AG04450 (cell line): ENCODE measurements around the gene RETREG1. TPM values are rescaled to one million over a fixed set of nuclear protein-coding genes. Genes with fewer than 3 reads are reported as not detected.

Source experiments
- CTCF ChIA-PET: fragments of 300-600, 350-600 bp; formaldehyde crosslinking; extraction: SDS; loops from one replicate; lab custom pipeline; 2022; ENCODE audit warnings: antibody characterized with exemption, inconsistent platforms; lab: Charles Lee
- POLR2A ChIA-PET: fragments of 350-600 bp; formaldehyde crosslinking; extraction: SDS; loops from one replicate; lab custom pipeline; 2021; ENCODE audit warnings: antibody characterized with exemption, inconsistent platforms; lab: Yijun Ruan, JAX
- DNase-seq: peaks from one replicate; pipeline ENCODE4 v3.0.0-alpha.2; 2011; ENCODE audit warnings: low read depth, low spot score
- H3K27ac ChIP-seq: one replicate; pipeline ENCODE4 v1.5.1; 2012; ENCODE audit warnings: low read depth, low read length, control low read depth
- H3K27me3 ChIP-seq: one replicate; pipeline ENCODE4 v1.6.0; 2012; ENCODE audit warnings: low read length; ENCODE audit not compliant: control insufficient read depth, insufficient read depth
- H3K4me3 ChIP-seq: 2 replicates; pipeline ENCODE4 v1.5.1; 2011; ENCODE audit warnings: mild to moderate bottlenecking, low read depth, low read length, control low read depth
- H3K9me3 ChIP-seq: 2 replicates; pipeline ENCODE4 v1.5.1; 2012; ENCODE audit warnings: low read length; ENCODE audit not compliant: control insufficient read depth, insufficient read depth
- polyA plus RNA-seq: library from polyadenylated mRNA; depleted of rRNA; stranded (reverse); fragments of >200 nt; gene quantifications from 2 replicates; pipeline ENCODE4 v1.2.3, GENCODE V29; 2011
- TF ChIP-seq, protein P1 (sequence below): IDR thresholded peaks from 2 replicates; pipeline ENCODE4 v1.5.1; 2011; ENCODE audit warnings: low read depth, low read length, control low read depth, inconsistent platforms

The RETREG1 gene
- polyA plus RNA-seq, 1 experiment: 0.14 TPM

DNA sequence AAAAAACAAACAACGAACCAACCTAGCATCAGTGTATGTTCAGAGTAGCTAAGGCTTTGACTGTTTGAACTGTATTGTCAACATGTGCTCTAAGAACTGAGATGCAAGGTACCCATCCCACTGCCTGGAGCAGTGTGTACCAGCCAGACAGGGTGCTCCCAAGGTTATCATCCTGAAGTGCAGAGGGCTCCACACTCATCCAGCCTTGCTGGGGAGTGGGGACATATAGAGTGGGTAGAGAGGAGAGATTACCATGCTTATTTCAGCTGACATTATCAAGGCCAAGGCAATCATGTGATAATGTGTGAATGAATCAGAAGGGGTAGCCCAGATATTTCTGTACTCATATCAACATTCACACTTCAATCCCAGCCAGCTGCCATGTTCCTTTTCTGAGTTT lies 82.5 kb downstream of the RETREG1 start:
- Histone ChIP-seq H3K4me3 (no peak overlapping the region), H3K27ac (no peak overlapping the region), H3K27me3 (peaks cover 10% of the 10 kb centered on the region), H3K9me3 (no peaks in the 10 kb centered on the region)
- TF ChIP-seq, protein P1, sequence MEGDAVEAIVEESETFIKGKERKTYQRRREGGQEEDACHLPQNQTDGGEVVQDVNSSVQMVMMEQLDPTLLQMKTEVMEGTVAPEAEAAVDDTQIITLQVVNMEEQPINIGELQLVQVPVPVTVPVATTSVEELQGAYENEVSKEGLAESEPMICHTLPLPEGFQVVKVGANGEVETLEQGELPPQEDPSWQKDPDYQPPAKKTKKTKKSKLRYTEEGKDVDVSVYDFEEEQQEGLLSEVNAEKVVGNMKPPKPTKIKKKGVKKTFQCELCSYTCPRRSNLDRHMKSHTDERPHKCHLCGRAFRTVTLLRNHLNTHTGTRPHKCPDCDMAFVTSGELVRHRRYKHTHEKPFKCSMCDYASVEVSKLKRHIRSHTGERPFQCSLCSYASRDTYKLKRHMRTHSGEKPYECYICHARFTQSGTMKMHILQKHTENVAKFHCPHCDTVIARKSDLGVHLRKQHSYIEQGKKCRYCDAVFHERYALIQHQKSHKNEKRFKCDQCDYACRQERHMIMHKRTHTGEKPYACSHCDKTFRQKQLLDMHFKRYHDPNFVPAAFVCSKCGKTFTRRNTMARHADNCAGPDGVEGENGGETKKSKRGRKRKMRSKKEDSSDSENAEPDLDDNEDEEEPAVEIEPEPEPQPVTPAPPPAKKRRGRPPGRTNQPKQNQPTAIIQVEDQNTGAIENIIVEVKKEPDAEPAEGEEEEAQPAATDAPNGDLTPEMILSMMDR: no peak
- no peak for DNase-seq
- ChIA-PET CTCF (interaction anchor here (1.1 to 1.4 kb wide), 2 partner anchors 10 to 18 kb away, joined by 3 read pairs; no protein-coding TSS in a partner anchor), POLR2A (no interaction called here)

GRCh38 chr5:16531063-16531648 lies 85.6 kb downstream of the RETREG1 start:
- DNase-seq: no peak
- CTCF ChIA-PET: interaction anchor here (1.1 kb wide), 1 partner anchor 21 kb away, joined by 6 read pairs; no protein-coding TSS in a partner anchor
- H3K4me3 ChIP-seq: no peak overlapping the region
- no peak overlapping the region for H3K27ac ChIP-seq
- TF ChIP-seq, protein P1: no peak
- H3K27me3 ChIP-seq: peaks cover 7% of the 10 kb centered on the region
- POLR2A ChIA-PET: no interaction called here
- H3K9me3 ChIP-seq: no peaks in the 10 kb centered on the region

GRCh38 chr5:16529306-16529705 lies 87.5 kb downstream of the RETREG1 start:
- Histone ChIP-seq H3K4me3 (no peak overlapping the region), H3K27ac (no peak overlapping the region), H3K9me3 (no peaks in the 10 kb centered on the region; the same call in 1 of the 2 replicates), H3K27me3 (peaks cover 8% of the 10 kb centered on the region)
- DNase-seq: no peak
- ChIA-PET CTCF (no interaction called here), POLR2A (no interaction called here)
- TF ChIP-seq, protein P1: no peak

DNA sequence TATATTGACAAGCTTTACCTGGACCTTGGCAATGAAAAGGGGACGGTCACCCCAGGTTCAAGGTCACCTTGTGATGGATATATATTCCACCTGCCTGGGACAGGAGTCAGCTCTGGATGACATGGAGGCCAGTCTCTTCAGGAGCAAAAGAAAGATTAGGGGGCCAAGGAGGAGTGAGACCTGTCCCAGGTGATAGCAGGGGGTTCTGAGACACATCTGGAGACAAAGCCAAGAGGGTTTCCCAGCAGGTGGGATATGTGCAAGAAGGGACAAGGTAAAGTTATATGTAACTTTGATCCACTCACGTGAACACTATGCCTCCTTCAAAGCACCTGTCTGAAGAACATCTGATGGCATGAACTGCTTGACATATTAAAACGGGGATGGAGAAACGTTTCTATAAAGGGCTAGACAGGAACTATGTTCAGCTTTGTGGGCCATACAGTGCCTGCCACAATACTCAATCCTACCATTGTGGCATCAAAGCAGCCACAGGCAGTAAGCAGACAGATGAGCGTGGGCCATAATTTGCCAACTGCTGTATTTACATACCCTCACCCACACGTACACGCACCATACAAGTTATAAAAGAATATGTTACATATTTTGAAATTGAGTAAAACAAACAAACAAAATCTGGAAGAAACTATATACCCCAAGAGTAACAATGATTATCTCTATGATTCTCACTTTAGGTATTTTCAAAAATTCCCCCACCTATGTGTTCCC lies 88.3 kb downstream of the RETREG1 start:
- DNase-seq: no peak
- H3K9me3 ChIP-seq: no peaks in the 10 kb centered on the region; the same call in 1 of the 2 replicates
- POLR2A ChIA-PET: no interaction called here
- no peak overlapping the region for H3K4me3 ChIP-seq
- peaks cover 11% of the 10 kb centered on the region for H3K27me3 ChIP-seq
- TF ChIP-seq, protein P1: no peak
- no peak overlapping the region for H3K27ac ChIP-seq
- CTCF ChIA-PET: no interaction called here

- POLR2A ChIA-PET: no interaction called here
- peaks cover 17% of the 10 kb centered on the region for H3K27me3 ChIP-seq
- no peak overlapping the region for H3K27ac ChIP-seq
- H3K9me3 ChIP-seq: no peaks in the 10 kb centered on the region; the same call in 1 of the 2 replicates
- CTCF ChIA-PET: interaction anchor here (1.3 kb wide), 1 partner anchor 26 kb away, joined by 3 read pairs; no protein-coding TSS in a partner anchor
- no peak overlapping the region for H3K4me3 ChIP-seq
- TF ChIP-seq, protein P1: no peak
- no peak for DNase-seq
Observed at GRCh38 chr5:16525651-16526050, 91.1 kb downstream of the RETREG1 start.
